Measurements from ENCODE around the gene CALCOCO1.

- no peak for TF ChIP-seq CTCF (conservative IDR thresholded peaks at IDR 0.05; ENCODE audit: low read depth, low read length)
- no peak for TF ChIP-seq EZH2phosphoT487 (IDR thresholded peaks at IDR 0.05; ENCODE audit: borderline replicate concordance, low read length)
Observed at GRCh38 chr12:53734425-53734824, 7.2 kb upstream of the CALCOCO1 start.
